ENCODE measurements around the gene ADGRE3. TPM values are rescaled to one million over a fixed set of nuclear protein-coding genes. Genes with fewer than 3 reads are reported as not detected.

Gene ADGRE3
- total and polyA plus RNA-seq, 2 of the 8 experiments (the other 6 are each of a cell fraction or from before 2014, with no cell fraction given) = not detected

DNA sequence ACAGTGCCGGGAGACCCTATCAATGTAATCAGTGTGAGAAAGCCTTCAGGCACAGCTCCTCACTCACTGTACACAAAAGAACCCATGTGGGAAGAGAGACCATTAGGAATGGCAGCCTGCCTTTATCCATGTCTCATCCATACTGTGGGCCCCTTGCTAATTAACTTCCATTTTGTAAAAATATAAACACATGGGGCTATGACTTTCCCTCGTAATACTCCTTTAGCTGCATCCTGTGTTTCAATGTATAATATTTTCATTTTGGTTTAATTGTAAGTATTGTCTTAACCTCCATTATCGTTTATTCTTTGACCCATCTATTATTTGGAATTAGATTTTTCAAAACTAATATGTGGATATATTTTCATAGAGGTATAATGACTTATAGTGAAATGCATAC is 44.5 kb upstream of the ADGRE3 start (continued):
- TF ChIP-seq RBBP5 (IDR thresholded peaks at IDR 0.05; ENCODE audit: borderline replicate concordance, low read depth, low read length) (no peak), ZNF274 (IDR thresholded peaks at IDR 0.05; ENCODE audit: borderline replicate concordance, extremely low read depth, low read length) (no peak), GABPA (IDR thresholded peaks at IDR 0.05; ENCODE audit: borderline replicate concordance, insufficient read depth, low read length) (no peak), SP1 (IDR thresholded peaks at IDR 0.05; ENCODE audit: low read depth, low read length) (no peak), MAFK (IDR thresholded peaks at IDR 0.05; ENCODE audit: low read depth, low read length) (no peak), TEAD4 (IDR thresholded peaks at IDR 0.05; ENCODE audit: low read depth, low read length) (no peak)
